Endothelial cell of umbilical vein (primary cell): ENCODE measurements around the gene RNU6-9. TPM values are rescaled to one million over a fixed set of nuclear protein-coding genes. Genes with fewer than 3 reads are reported as not detected.
A peak's percentile ranks its signal among the peaks of the same experiment; 100 is the strongest.

ENCODE experiments used
- BruUV-seq: library from RNA; stranded (reverse); fragments of 400-500 nt; replicated peaks from 2 replicates; lab custom pipeline; 2021; lab: Mats Ljungman, UMichigan
- CTCF ChIA-PET: fragments of 300-600, 350-600 bp; sonication (Branson Sonifier 250); formaldehyde crosslinking; loops from one replicate; lab custom pipeline; 2021; ENCODE audit warnings: antibody characterized with exemption, inconsistent platforms; lab: Charles Lee
- POLR2A ChIA-PET: fragments of 300-600, 350-600 bp; sonication (Branson Sonifier 250); formaldehyde crosslinking; loops from one replicate; lab custom pipeline; 2021; ENCODE audit warnings: antibody characterized with exemption, inconsistent platforms; lab: Charles Lee
- DNase-seq: peaks from one replicate; pipeline ENCODE4 v3.0.0-alpha.2; 2011; ENCODE audit warnings: low read depth, low spot score
- FAIRE-seq: peaks from 2 replicates; lab custom pipeline; 2011; peaks lifted over from hg19 to GRCh38; lab: Jason Lieb, UNC
- H2AFZ ChIP-seq: 2 replicates; pipeline ENCODE4 v1.6.0; 2012; ENCODE audit warnings: low read depth, low read length, control low read depth, inconsistent platforms
- H3K27ac ChIP-seq: 2 replicates; pipeline ENCODE4 v1.5.1; 2011; ENCODE audit warnings: low read depth, mild to moderate bottlenecking, control low read depth, low read length, moderate library complexity; ENCODE audit not compliant: insufficient read depth
- H3K27me3 ChIP-seq, 2 experiments: 2 replicates each; pipeline versions ENCODE4 v1.6.0 to v1.6.1; 2011; ENCODE audit warnings: low read length in 2 of 2, mixed read lengths in 1 of 2; ENCODE audit not compliant: control insufficient read depth in 2 of 2, insufficient read depth in 2 of 2
- H3K36me3 ChIP-seq, 2 experiments: 2 replicates in 1 of 2; 3 replicates in 1 of 2; pipeline ENCODE4 v1.5.1; 2011; ENCODE audit warnings: low read length in 2 of 2, mild to moderate bottlenecking in 1 of 2, moderate library complexity in 1 of 2; ENCODE audit not compliant: control insufficient read depth in 2 of 2, insufficient read depth in 2 of 2; ENCODE audit errors: extremely low read depth in 1 of 2
- H3K4me1 ChIP-seq: 3 replicates; pipeline ENCODE4 v1.5.1; 2011; ENCODE audit warnings: mild to moderate bottlenecking, low read length; ENCODE audit not compliant: control insufficient read depth, insufficient read depth; ENCODE audit errors: extremely low read depth
- H3K4me2 ChIP-seq: 2 replicates; pipeline ENCODE4 v1.6.1; 2011; ENCODE audit warnings: low read length, control low read depth, mixed read lengths; ENCODE audit not compliant: insufficient read depth
- H3K4me3 ChIP-seq, 3 experiments: fragments of 200-600 bp in 1 of 3; sonication (generic), shearing (Covaris generic) in 1 of 3; replicated peaks in 1 of 3; 2 replicates each; pipeline ENCODE4 v1.5.1; 2011 to 2016; ENCODE audit warnings: control low read depth in 3 of 3, low read length in 3 of 3, mild to moderate bottlenecking in 2 of 3, inconsistent platforms in 1 of 3, low read depth in 1 of 3, moderate library complexity in 1 of 3; ENCODE audit not compliant: insufficient read depth in 1 of 3
- H3K79me2 ChIP-seq: 2 replicates; pipeline ENCODE4 v1.6.0; 2012; ENCODE audit warnings: low read length, inconsistent platforms; ENCODE audit not compliant: control insufficient read depth, insufficient read depth
- H3K9ac ChIP-seq: replicated peaks from 2 replicates; pipeline ENCODE3; 2011; ENCODE audit warnings: low read length, control low read depth; ENCODE audit not compliant: insufficient read depth; ENCODE audit errors: extremely low read depth
- H3K9me1 ChIP-seq: replicated peaks from 3 replicates; pipeline ENCODE4 v1.6.0; 2011; ENCODE audit warnings: mild to moderate bottlenecking, low read length; ENCODE audit not compliant: control insufficient read depth, insufficient read depth; ENCODE audit errors: extremely low read depth
- H3K9me3 ChIP-seq: replicated peaks from 2 replicates; pipeline ENCODE4 v1.5.1; 2012; ENCODE audit warnings: low read length, inconsistent platforms; ENCODE audit not compliant: control insufficient read depth, insufficient read depth
- H4K20me1 ChIP-seq: replicated peaks from 2 replicates; pipeline ENCODE3; 2011; ENCODE audit warnings: mild to moderate bottlenecking, low read length; ENCODE audit not compliant: control insufficient read depth, insufficient read depth; ENCODE audit errors: extremely low read depth
- EZH2 ChIP-seq: IDR thresholded peaks from 2 replicates; pipeline ENCODE4 v1.6.1; 2012; ENCODE audit warnings: borderline replicate concordance, low read depth, mild to moderate bottlenecking, moderate library complexity, low read length, inconsistent platforms; ENCODE audit not compliant: severe bottlenecking
- FOS ChIP-seq: IDR thresholded peaks from 2 replicates; pipeline ENCODE4 v1.6.1; 2011; ENCODE audit warnings: mild to moderate bottlenecking, low read length, moderate library complexity, borderline replicate concordance; ENCODE audit not compliant: insufficient read depth
- GATA2 ChIP-seq: IDR thresholded peaks from 2 replicates; pipeline ENCODE4 v1.7.0; 2011; ENCODE audit warnings: low read depth, mild to moderate bottlenecking, moderate library complexity, mixed read lengths, low read length; ENCODE audit not compliant: insufficient read length, insufficient read depth
- JUN ChIP-seq: IDR thresholded peaks from 2 replicates; pipeline ENCODE4 v1.6.1; 2011; ENCODE audit warnings: borderline replicate concordance, low read depth; ENCODE audit not compliant: insufficient read length, insufficient read depth
- MAX ChIP-seq: IDR thresholded peaks from 2 replicates; pipeline ENCODE4 v1.6.1; 2011; ENCODE audit not compliant: insufficient read depth, insufficient read length
- MYC ChIP-seq: IDR thresholded peaks from one replicate; pipeline ENCODE4 v1.6.1; 2011; ENCODE audit warnings: mild to moderate bottlenecking, low read depth, low read length
- POLR2A ChIP-seq: IDR thresholded peaks from 2 replicates; pipeline ENCODE4 v1.6.1; 2012; ENCODE audit warnings: low read depth, mild to moderate bottlenecking, control low read depth, low read length
- POLR2AphosphoS5 ChIP-seq: IDR thresholded peaks from 2 replicates; pipeline ENCODE4 v1.6.1; 2012; ENCODE audit warnings: low read depth, mild to moderate bottlenecking, control low read depth, low read length, moderate library complexity; ENCODE audit not compliant: insufficient read depth
- dilution Hi-C: fragments of 300-500 bp; cut with MboI; formaldehyde crosslinking; loops from one replicate; pipeline ENCODE4 v1.15.0; 2019; ENCODE audit warnings: low sequenced_read_pairs; ENCODE audit not compliant: extremely low pct_ligation_motif_present
- intact Hi-C: fragments of 100-400 bp; cut with micrococcal nuclease; formaldehyde crosslinking; loops from one replicate; pipeline ENCODE4 v1.10.0; 2022
- polyA plus RNA-seq, 4 experiments: library from polyadenylated mRNA; depleted of rRNA in 3 of 4; stranded (reverse) in 3 of 4; unstranded in 1 of 4; fragments of >200 nt; gene quantifications; 2 replicates each; pipeline versions ENCODE4 v1.2.1 to v1.2.3, GENCODE V29; 2011 to 2012; ENCODE audit warnings: missing spikeins in 1 of 4
- total RNA-seq: library from RNA; stranded (reverse); gene quantifications from 2 replicates; pipeline ENCODE4 v1.2.3, GENCODE V29; 2021
- TF ChIP-seq, protein P1 (sequence below), 2 donors: IDR thresholded peaks; 1 replicate in 1 of 2; 2 replicates in 1 of 2; pipeline ENCODE4 v1.5.1; 2011; ENCODE audit warnings: low read length in 2 of 2, mild to moderate bottlenecking in 2 of 2, moderate library complexity in 2 of 2, control low read depth in 1 of 2, inconsistent platforms in 1 of 2, low read depth in 1 of 2; ENCODE audit not compliant: insufficient read depth in 1 of 2; ENCODE audit errors: extremely low read depth in 1 of 2

The RNU6-9 gene
- total and polyA plus RNA-seq, 2 donors (not counting 3 experiments of a cell fraction or from before 2014, with no cell fraction given), result not detected

- CTCF ChIA-PET, result no interaction called here
- FAIRE-seq, result no peak
- Histone ChIP-seq H3K9me1 (no peaks in the 10 kb centered on the region), H3K4me1 (no peaks in the 10 kb centered on the region), H3K79me2 (no peaks in the 10 kb centered on the region), H3K9ac (no peak overlapping the region), H2AFZ (no peak overlapping the region), H3K9me3 (no peaks in the 10 kb centered on the region), H3K27ac (no peak overlapping the region), H3K4me3 (no peak overlapping the region), H3K27me3 (peaks cover 0 to 6% of the 10 kb centered on the region in 2 experiments), H3K36me3 (no peaks in the 10 kb centered on the region), H3K4me2 (no peak overlapping the region), H4K20me1 (no peaks in the 10 kb centered on the region)
- BruUV-seq, result no TSS peak
- peak; percentile 71 for TF ChIP-seq EZH2
- no peak for TF ChIP-seq FOS
- intact Hi-C loops, result no loop called here
- no peak for DNase-seq
- POLR2A ChIA-PET, result no interaction called here
- dilution Hi-C loops, result no loop called here
Measured at GRCh38 chr19:843836-844545, 49.3 kb upstream of the RNU6-9 start.

DNA sequence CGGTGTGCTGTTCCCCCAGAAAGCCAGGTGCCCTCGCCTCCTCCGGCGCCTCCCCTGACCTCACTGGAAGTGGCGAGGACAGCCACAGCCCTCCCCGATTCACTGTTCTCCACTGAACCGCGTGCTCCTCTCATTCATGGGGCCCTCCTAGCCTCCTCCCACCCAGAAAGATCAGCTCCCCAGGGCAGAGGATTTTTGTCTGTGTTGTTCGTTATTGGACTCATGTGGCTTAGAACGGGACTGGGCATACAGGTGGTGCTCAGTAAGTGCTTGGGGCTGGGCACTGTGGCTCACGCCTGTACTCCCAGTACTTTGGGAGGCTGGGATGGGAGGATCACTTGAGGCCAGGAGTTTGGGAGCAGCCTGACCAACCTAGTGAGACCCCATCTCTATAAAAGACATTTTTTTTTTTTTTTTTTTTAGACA lies 48.7 kb upstream of the RNU6-9 start:
- intact Hi-C loops (no loop called here), dilution Hi-C loops (no loop called here)
- H4K20me1 ChIP-seq, result no peaks in the 10 kb centered on the region
- ChIA-PET CTCF (no interaction called here), POLR2A (no interaction called here)
- no peak overlapping the region for H3K4me2 ChIP-seq
- DNase-seq (no peak), FAIRE-seq (no peak)
- no peaks in the 10 kb centered on the region for H3K9me1 ChIP-seq
- no peak overlapping the region for H3K27ac ChIP-seq
- H3K4me3 ChIP-seq, result no peak overlapping the region
- H3K9ac ChIP-seq, result no peak overlapping the region
- H3K9me3 ChIP-seq, result no peaks in the 10 kb centered on the region
- H3K4me1 ChIP-seq, result no peaks in the 10 kb centered on the region
- TF ChIP-seq MAX (no peak), POLR2AphosphoS5 (no peak), FOS (no peak), GATA2 (no peak), EZH2 (no peak), JUN (no peak), POLR2A (no peak), MYC (no peak)
- TF ChIP-seq, protein P1, sequence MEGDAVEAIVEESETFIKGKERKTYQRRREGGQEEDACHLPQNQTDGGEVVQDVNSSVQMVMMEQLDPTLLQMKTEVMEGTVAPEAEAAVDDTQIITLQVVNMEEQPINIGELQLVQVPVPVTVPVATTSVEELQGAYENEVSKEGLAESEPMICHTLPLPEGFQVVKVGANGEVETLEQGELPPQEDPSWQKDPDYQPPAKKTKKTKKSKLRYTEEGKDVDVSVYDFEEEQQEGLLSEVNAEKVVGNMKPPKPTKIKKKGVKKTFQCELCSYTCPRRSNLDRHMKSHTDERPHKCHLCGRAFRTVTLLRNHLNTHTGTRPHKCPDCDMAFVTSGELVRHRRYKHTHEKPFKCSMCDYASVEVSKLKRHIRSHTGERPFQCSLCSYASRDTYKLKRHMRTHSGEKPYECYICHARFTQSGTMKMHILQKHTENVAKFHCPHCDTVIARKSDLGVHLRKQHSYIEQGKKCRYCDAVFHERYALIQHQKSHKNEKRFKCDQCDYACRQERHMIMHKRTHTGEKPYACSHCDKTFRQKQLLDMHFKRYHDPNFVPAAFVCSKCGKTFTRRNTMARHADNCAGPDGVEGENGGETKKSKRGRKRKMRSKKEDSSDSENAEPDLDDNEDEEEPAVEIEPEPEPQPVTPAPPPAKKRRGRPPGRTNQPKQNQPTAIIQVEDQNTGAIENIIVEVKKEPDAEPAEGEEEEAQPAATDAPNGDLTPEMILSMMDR (IDR thresholded peaks at IDR 0.05; ENCODE audit: extremely low read depth in 1 of 2, insufficient read depth in 1 of 2, low read depth in 1 of 2, low read length in 2 of 2), result no peak
- BruUV-seq, result no TSS peak
- peaks cover 0 to 6% of the 10 kb centered on the region in 2 experiments for H3K27me3 ChIP-seq
- no peaks in the 10 kb centered on the region for H3K36me3 ChIP-seq
- H3K79me2 ChIP-seq, result no peaks in the 10 kb centered on the region
- no peak overlapping the region for H2AFZ ChIP-seq
